Tibial nerve (tissue), 3 donors: Measurements from ENCODE around the gene ARHGAP6.

Experiments
- EP300 ChIP-seq, 2 donors: sonication (generic); formaldehyde crosslinking; IDR thresholded peaks; one replicate each; pipeline ENCODE4 v1.6.1; 2017; ENCODE audit warnings: antibody characterized with exemption in 2 of 2, mild to moderate bottlenecking in 1 of 2
- POLR2A ChIP-seq, 2 donors: fragments of 450-650 bp; IDR thresholded peaks; one replicate each; pipeline ENCODE4 v1.6.1; 2017; ENCODE audit warnings: antibody characterized with exemption in 2 of 2, mild to moderate bottlenecking in 2 of 2, moderate library complexity in 2 of 2

GRCh38 chrX:11647138-11647537, 18.6 kb downstream of the ARHGAP6 start:
- TF ChIP-seq EP300 (IDR thresholded peaks at IDR 0.05) (no peak), POLR2A (IDR thresholded peaks at IDR 0.05) (no peak)
